K562 (cell line): ENCODE measurements around the gene CHD2. TPM values are rescaled to one million over a fixed set of nuclear protein-coding genes. Genes with fewer than 3 reads are reported as not detected.

Experiments
- GTF2E2 ChIP-seq: fragments of 200-800 bp; sonication (Bioruptor generic); IDR thresholded peaks from 2 replicates; pipeline ENCODE4 v1.6.1; 2016; ENCODE audit warnings: missing genetic modification characterization, missing compliant biosample characterization
- HMG20B ChIP-seq: fragments of 250-450 bp; sonication (Bioruptor Pico); IDR thresholded peaks from 2 replicates; pipeline ENCODE4 v1.5.0; 2021; ENCODE audit warnings: mild to moderate bottlenecking
- JUND ChIP-seq, 2 experiments: IDR thresholded peaks; 2 replicates in 1 of 2; 3 replicates in 1 of 2; pipeline ENCODE4 v1.6.1; 2011; ENCODE audit warnings: borderline replicate concordance in 2 of 2, low read depth in 2 of 2, low read length in 2 of 2, improper control_type of control experiment in 1 of 2, missing biosample characterization in 1 of 2, missing genetic modification characterization in 1 of 2, missing genetic modification reagents in 1 of 2
- KDM5B ChIP-seq: fragments of 200-600 bp; sonication (generic); IDR thresholded peaks from 2 replicates; pipeline ENCODE4 v1.6.1; 2012; ENCODE audit warnings: low read depth, mild to moderate bottlenecking, moderate library complexity, low read length, control low read depth, inconsistent platforms; ENCODE audit not compliant: insufficient replicate concordance
- MEIS2 ChIP-seq: fragments of 450-650 bp; IDR thresholded peaks from 2 replicates; pipeline ENCODE4 v1.6.1; 2014; ENCODE audit warnings: mild to moderate bottlenecking; ENCODE audit not compliant: partially characterized antibody
- NONO ChIP-seq, 2 experiments: fragments of 200-400 bp in 1 of 2; fragments of 450-650 bp in 1 of 2; formaldehyde crosslinking in 1 of 2; IDR thresholded peaks; 2 replicates each; pipeline ENCODE4 v1.6.1; 2017; ENCODE audit warnings: low read depth in 2 of 2, mild to moderate bottlenecking in 2 of 2, moderate library complexity in 2 of 2, low read length in 1 of 2
- NR3C1 ChIP-seq: sonication (generic); formaldehyde crosslinking; IDR thresholded peaks from 2 replicates; pipeline ENCODE4 v1.8.1; 2022; ENCODE audit warnings: missing genetic modification reagents
- SAFB2 ChIP-seq: fragments of 200-400 bp; formaldehyde crosslinking; IDR thresholded peaks from 2 replicates; pipeline ENCODE4 v1.6.1; 2018; ENCODE audit warnings: borderline replicate concordance, low read length, low read depth, moderate library complexity; ENCODE audit not compliant: severe bottlenecking
- SMAD4 ChIP-seq: fragments of 250-450 bp; sonication (Bioruptor Pico); conservative IDR thresholded peaks from 2 replicates; pipeline ENCODE4 v1.8.0; 2021; ENCODE audit warnings: inconsistent platforms, mild to moderate bottlenecking, moderate library complexity
- ZNF165 ChIP-seq: fragments of 250-450 bp; sonication (Bioruptor Pico); IDR thresholded peaks from 2 replicates; pipeline ENCODE4 v1.4.0; 2020; ENCODE audit warnings: borderline replicate concordance
- ZNF696 ChIP-seq: fragments of 250-450 bp; sonication (Bioruptor Pico); conservative IDR thresholded peaks from 2 replicates; pipeline ENCODE4 v1.4.0; 2020; ENCODE audit warnings: mild to moderate bottlenecking, moderate library complexity
- polyA plus RNA-seq, 8 experiments: library from polyadenylated mRNA; depleted of rRNA in 4 of 8; stranded (reverse) in 5 of 8; unstranded in 3 of 8; fragments of >200 nt; fragmentation: Nextera tagmentation in 2 of 8; fragmentation: Illumina TruSeq in 1 of 8; extraction: Ambion mirVana in 2 of 8; extraction: Trizol in 1 of 8; gene quantifications; 2 replicates each; pipeline versions ENCODE4 v1.2.1 to v1.2.3, GENCODE V29; 2011 to 2014; ENCODE audit warnings: inconsistent platforms in 1 of 8, missing spikeins in 1 of 8
- total RNA-seq, 7 experiments: library from RNA; depleted of rRNA in 6 of 7; stranded (reverse); fragments of >200 nt in 6 of 7; fragmentation: Illumina TruSeq in 2 of 7; extraction: Trizol in 2 of 7; gene quantifications; 2 replicates each; pipeline versions ENCODE4 v1.2.1 to v1.2.3, GENCODE V29; 2011 to 2021; ENCODE audit warnings: low replicate concordance in 1 of 7
- TF ChIP-seq, protein P1 (sequence below): fragments of 250-450 bp; sonication (Bioruptor Pico); IDR thresholded peaks from 2 replicates; pipeline ENCODE4 v1.4.0; 2020
- TF ChIP-seq, protein P2 (sequence below): fragments of 250-450 bp; sonication (Bioruptor Pico); IDR thresholded peaks from 2 replicates; pipeline ENCODE4 v1.5.1; 2021; ENCODE audit warnings: mild to moderate bottlenecking
- TF ChIP-seq, protein P3 (sequence below): fragments of 250-450 bp; sonication (Bioruptor Pico); IDR thresholded peaks from 2 replicates; pipeline ENCODE4 v1.5.0; 2021; ENCODE audit warnings: mild to moderate bottlenecking, borderline replicate concordance
- TF ChIP-seq, protein P4 (sequence below): sonication (generic); formaldehyde crosslinking; IDR thresholded peaks from 2 replicates; pipeline ENCODE4 v1.8.0; 2022; ENCODE audit warnings: mild to moderate bottlenecking, missing genetic modification reagents

The CHD2 gene
- total and polyA plus RNA-seq, 9 of the 15 experiments (the other 6 are each of a cell fraction or from before 2014, with no cell fraction given) = 38.9 to 70.8 (median 56.2) TPM

DNA sequence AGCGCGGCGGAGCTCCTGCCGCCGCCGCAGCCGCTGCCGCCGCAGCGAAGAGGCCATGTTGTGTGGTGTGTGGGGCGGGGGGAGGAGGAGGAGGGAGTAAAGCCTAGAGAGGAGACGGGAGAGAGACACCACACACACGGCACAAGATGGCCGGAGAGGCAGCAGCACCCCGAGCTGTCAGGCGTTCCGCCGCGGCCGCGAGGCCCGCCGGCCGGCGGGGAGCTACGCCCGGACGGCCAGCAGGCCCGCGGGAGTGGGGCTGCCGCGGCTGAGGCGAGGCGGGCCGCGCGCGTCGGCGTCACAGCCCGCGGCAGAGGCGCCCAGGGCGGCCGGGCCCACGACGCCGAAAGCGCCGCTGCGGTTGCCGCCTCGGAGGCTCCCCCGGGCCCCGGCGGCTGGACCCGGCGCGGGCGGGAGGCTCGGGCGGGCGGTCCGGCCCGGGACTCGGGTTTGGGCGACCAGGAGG lies 17.4 kb upstream of the CHD2 start (continued):
- TF ChIP-seq, protein P1, sequence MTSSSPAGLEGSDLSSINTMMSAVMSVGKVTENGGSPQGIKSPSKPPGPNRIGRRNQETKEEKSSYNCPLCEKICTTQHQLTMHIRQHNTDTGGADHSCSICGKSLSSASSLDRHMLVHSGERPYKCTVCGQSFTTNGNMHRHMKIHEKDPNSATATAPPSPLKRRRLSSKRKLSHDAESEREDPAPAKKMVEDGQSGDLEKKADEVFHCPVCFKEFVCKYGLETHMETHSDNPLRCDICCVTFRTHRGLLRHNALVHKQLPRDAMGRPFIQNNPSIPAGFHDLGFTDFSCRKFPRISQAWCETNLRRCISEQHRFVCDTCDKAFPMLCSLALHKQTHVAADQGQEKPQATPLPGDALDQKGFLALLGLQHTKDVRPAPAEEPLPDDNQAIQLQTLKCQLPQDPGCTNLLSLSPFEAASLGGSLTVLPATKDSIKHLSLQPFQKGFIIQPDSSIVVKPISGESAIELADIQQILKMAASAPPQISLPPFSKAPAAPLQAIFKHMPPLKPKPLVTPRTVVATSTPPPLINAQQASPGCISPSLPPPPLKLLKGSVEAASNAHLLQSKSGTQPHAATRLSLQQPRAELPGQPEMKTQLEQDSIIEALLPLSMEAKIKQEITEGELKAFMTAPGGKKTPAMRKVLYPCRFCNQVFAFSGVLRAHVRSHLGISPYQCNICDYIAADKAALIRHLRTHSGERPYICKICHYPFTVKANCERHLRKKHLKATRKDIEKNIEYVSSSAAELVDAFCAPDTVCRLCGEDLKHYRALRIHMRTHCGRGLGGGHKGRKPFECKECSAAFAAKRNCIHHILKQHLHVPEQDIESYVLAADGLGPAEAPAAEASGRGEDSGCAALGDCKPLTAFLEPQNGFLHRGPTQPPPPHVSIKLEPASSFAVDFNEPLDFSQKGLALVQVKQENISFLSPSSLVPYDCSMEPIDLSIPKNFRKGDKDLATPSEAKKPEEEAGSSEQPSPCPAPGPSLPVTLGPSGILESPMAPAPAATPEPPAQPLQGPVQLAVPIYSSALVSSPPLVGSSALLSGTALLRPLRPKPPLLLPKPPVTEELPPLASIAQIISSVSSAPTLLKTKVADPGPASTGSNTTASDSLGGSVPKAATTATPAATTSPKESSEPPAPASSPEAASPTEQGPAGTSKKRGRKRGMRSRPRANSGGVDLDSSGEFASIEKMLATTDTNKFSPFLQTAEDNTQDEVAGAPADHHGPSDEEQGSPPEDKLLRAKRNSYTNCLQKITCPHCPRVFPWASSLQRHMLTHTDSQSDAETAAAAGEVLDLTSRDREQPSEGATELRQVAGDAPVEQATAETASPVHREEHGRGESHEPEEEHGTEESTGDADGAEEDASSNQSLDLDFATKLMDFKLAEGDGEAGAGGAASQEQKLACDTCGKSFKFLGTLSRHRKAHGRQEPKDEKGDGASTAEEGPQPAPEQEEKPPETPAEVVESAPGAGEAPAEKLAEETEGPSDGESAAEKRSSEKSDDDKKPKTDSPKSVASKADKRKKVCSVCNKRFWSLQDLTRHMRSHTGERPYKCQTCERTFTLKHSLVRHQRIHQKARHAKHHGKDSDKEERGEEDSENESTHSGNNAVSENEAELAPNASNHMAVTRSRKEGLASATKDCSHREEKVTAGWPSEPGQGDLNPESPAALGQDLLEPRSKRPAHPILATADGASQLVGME (CRISPR knock-in tag) = no peak
- no peak for TF ChIP-seq SAFB2
- no peak for TF ChIP-seq HMG20B (CRISPR knock-in tag)
- 0 out of 2 replicates have a peak, but pooled peaks have one; percentile 20 for TF ChIP-seq JUND (IDR thresholded peaks at IDR 0.05; ENCODE audit: borderline replicate concordance, low read depth, low read length)
- TF ChIP-seq JUND (tag; IDR thresholded peaks at IDR 0.05; ENCODE audit: borderline replicate concordance, low read depth, low read length) = no peak; the same call in 2 of the 3 replicates
- no peak for TF ChIP-seq NR3C1 (CRISPR knock-in tag)
- peak; percentile 59 for TF ChIP-seq SMAD4 (CRISPR knock-in tag)
- no peak for TF ChIP-seq MEIS2
- TF ChIP-seq KDM5B = peak; percentile 58
- TF ChIP-seq, protein P2, sequence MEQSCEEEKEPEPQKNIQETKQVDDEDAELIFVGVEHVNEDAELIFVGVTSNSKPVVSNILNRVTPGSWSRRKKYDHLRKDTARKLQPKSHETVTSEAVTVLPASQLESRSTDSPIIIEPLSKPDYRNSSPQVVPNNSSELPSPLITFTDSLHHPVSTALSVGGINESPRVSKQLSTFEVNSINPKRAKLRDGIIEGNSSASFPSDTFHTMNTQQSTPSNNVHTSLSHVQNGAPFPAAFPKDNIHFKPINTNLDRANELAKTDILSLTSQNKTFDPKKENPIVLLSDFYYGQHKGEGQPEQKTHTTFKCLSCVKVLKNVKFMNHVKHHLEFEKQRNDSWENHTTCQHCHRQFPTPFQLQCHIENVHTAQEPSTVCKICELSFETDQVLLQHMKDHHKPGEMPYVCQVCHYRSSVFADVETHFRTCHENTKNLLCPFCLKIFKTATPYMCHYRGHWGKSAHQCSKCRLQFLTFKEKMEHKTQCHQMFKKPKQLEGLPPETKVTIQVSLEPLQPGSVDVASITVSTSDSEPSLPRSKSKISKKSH (CRISPR knock-in tag) = no peak
- TF ChIP-seq, protein P3, sequence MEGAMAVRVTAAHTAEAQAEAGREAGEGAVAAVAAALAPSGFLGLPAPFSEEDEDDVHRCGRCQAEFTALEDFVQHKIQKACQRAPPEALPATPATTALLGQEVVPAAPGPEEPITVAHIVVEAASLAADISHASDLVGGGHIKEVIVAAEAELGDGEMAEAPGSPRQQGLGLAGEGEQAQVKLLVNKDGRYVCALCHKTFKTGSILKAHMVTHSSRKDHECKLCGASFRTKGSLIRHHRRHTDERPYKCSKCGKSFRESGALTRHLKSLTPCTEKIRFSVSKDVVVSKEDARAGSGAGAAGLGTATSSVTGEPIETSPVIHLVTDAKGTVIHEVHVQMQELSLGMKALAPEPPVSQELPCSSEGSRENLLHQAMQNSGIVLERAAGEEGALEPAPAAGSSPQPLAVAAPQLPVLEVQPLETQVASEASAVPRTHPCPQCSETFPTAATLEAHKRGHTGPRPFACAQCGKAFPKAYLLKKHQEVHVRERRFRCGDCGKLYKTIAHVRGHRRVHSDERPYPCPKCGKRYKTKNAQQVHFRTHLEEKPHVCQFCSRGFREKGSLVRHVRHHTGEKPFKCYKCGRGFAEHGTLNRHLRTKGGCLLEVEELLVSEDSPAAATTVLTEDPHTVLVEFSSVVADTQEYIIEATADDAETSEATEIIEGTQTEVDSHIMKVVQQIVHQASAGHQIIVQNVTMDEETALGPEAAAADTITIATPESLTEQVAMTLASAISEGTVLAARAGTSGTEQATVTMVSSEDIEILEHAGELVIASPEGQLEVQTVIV (CRISPR knock-in tag) = no peak
- TF ChIP-seq ZNF165 (CRISPR knock-in tag) = no peak
- TF ChIP-seq NONO (IDR thresholded peaks at IDR 0.05; ENCODE audit: low read depth in 2 of 2, low read length in 1 of 2) = peak; percentile 54 to 79; a peak in 3 of 4 replicates
- TF ChIP-seq, protein P4, sequence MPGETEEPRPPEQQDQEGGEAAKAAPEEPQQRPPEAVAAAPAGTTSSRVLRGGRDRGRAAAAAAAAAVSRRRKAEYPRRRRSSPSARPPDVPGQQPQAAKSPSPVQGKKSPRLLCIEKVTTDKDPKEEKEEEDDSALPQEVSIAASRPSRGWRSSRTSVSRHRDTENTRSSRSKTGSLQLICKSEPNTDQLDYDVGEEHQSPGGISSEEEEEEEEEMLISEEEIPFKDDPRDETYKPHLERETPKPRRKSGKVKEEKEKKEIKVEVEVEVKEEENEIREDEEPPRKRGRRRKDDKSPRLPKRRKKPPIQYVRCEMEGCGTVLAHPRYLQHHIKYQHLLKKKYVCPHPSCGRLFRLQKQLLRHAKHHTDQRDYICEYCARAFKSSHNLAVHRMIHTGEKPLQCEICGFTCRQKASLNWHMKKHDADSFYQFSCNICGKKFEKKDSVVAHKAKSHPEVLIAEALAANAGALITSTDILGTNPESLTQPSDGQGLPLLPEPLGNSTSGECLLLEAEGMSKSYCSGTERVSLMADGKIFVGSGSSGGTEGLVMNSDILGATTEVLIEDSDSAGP = no peak
- no peak for TF ChIP-seq GTF2E2
- TF ChIP-seq ZNF696 (CRISPR knock-in tag) = no peak
